IMR-90 (cell line): ENCODE results near the gene CDC42BPA.

Experiments used
- BHLHE40 ChIP-seq: fragments of 150-350 bp; IDR thresholded peaks from 2 replicates; pipeline ENCODE4 v1.6.1; 2016; ENCODE audit warnings: mild to moderate bottlenecking, low read depth, low read length
- CEBPB ChIP-seq: IDR thresholded peaks from 2 replicates; pipeline ENCODE4 v1.6.1; 2012; ENCODE audit warnings: low read depth, low read length, improper control_type of control experiment
- MXI1 ChIP-seq: IDR thresholded peaks from 2 replicates; pipeline ENCODE4 v1.6.1; 2012; ENCODE audit warnings: low read depth, mild to moderate bottlenecking, low read length, moderate library complexity, borderline replicate concordance
- POLR2A ChIP-seq: IDR thresholded peaks from 2 replicates; pipeline ENCODE4 v1.6.1; 2012; ENCODE audit warnings: mild to moderate bottlenecking, low read depth, low read length
- RAD21 ChIP-seq: IDR thresholded peaks from 2 replicates; pipeline ENCODE4 v1.6.1; 2012; ENCODE audit warnings: low read length, improper control_type of control experiment
- SMC3 ChIP-seq: fragments of 150-350 bp; IDR thresholded peaks from 2 replicates; pipeline ENCODE4 v1.6.1; 2016; ENCODE audit warnings: low read depth, mild to moderate bottlenecking, antibody characterized with exemption, low read length, moderate library complexity
- TF ChIP-seq, protein P1 (sequence below): conservative IDR thresholded peaks from 2 replicates; pipeline ENCODE4 v1.5.1; 2012; ENCODE audit warnings: mild to moderate bottlenecking, low read depth, low read length, improper control_type of control experiment
- TF ChIP-seq, protein P2 (sequence below): fragments of 150-350 bp; IDR thresholded peaks from 2 replicates; pipeline ENCODE4 v1.6.1; 2016; ENCODE audit warnings: low read depth, mild to moderate bottlenecking, low read length, moderate library complexity, borderline replicate concordance

DNA sequence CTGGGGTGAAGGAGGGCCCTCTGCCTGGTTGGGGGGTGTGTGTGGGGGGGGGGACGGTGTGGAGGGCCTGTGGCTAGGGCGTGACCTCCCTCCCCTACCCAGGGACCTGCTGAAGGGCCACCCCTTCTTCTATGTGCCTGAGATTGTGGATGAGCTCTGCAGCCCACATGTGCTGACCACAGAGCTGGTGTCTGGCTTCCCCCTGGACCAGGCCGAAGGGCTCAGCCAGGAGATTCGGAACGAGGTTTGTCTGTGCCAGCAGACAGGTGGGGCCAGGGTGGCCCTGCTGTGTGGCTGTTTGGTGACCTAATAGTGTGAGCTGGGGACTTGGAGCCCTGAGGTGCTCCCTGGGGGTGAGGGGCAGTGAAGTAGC lies 334.3 kb downstream of the CDC42BPA start:
- TF ChIP-seq, protein P1, sequence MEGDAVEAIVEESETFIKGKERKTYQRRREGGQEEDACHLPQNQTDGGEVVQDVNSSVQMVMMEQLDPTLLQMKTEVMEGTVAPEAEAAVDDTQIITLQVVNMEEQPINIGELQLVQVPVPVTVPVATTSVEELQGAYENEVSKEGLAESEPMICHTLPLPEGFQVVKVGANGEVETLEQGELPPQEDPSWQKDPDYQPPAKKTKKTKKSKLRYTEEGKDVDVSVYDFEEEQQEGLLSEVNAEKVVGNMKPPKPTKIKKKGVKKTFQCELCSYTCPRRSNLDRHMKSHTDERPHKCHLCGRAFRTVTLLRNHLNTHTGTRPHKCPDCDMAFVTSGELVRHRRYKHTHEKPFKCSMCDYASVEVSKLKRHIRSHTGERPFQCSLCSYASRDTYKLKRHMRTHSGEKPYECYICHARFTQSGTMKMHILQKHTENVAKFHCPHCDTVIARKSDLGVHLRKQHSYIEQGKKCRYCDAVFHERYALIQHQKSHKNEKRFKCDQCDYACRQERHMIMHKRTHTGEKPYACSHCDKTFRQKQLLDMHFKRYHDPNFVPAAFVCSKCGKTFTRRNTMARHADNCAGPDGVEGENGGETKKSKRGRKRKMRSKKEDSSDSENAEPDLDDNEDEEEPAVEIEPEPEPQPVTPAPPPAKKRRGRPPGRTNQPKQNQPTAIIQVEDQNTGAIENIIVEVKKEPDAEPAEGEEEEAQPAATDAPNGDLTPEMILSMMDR: no peak
- no peak for TF ChIP-seq POLR2A
- no peak for TF ChIP-seq MXI1
- TF ChIP-seq BHLHE40: no peak
- TF ChIP-seq, protein P2, sequence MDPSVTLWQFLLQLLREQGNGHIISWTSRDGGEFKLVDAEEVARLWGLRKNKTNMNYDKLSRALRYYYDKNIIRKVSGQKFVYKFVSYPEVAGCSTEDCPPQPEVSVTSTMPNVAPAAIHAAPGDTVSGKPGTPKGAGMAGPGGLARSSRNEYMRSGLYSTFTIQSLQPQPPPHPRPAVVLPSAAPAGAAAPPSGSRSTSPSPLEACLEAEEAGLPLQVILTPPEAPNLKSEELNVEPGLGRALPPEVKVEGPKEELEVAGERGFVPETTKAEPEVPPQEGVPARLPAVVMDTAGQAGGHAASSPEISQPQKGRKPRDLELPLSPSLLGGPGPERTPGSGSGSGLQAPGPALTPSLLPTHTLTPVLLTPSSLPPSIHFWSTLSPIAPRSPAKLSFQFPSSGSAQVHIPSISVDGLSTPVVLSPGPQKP: no peak
- TF ChIP-seq CEBPB: no peak
- no peak for TF ChIP-seq RAD21
- TF ChIP-seq SMC3: no peak
